GM12878 (cell line): ENCODE data around the gene LRRC41.

Experiments used
- CHD2 ChIP-seq: IDR thresholded peaks from 2 replicates; pipeline ENCODE4 v1.6.1; 2011; ENCODE audit warnings: low read depth, low read length, improper control_type of control experiment, borderline replicate concordance
- POLR2A ChIP-seq: IDR thresholded peaks from 2 replicates; pipeline ENCODE4 v1.6.1; 2011; ENCODE audit warnings: low read depth, mild to moderate bottlenecking, low read length
- SIN3A ChIP-seq: IDR thresholded peaks from 2 replicates; pipeline ENCODE4 v1.6.1; 2012; ENCODE audit warnings: low read depth, low read length, improper control_type of control experiment
- TARDBP ChIP-seq: IDR thresholded peaks from 2 replicates; pipeline ENCODE4 v1.6.1; 2016; ENCODE audit warnings: borderline replicate concordance
- USF2 ChIP-seq: IDR thresholded peaks from 2 replicates; pipeline ENCODE4 v1.6.1; 2011; ENCODE audit warnings: low read depth, low read length, improper control_type of control experiment, borderline replicate concordance
- ZNF384 ChIP-seq: IDR thresholded peaks from 2 replicates; pipeline ENCODE4 v1.6.1; 2012; ENCODE audit warnings: low read depth, mild to moderate bottlenecking, low read length, improper control_type of control experiment, borderline replicate concordance
- TF ChIP-seq, protein P1 (sequence below), 3 experiments: IDR thresholded peaks in 2 of 3; conservative IDR thresholded peaks in 1 of 3; 2 replicates each; pipeline ENCODE4 v1.5.1; 2011; ENCODE audit warnings: low read depth in 3 of 3, low read length in 3 of 3, mild to moderate bottlenecking in 3 of 3, control low read depth in 2 of 3, moderate library complexity in 2 of 3, inconsistent platforms in 1 of 3, mixed read lengths in 1 of 3; ENCODE audit not compliant: control insufficient read depth in 2 of 3, insufficient read depth in 1 of 3; ENCODE audit errors: extremely low read depth in 1 of 3

GRCh38 chr1:46303872-46304326 lies 483 bp upstream of the LRRC41 start:
- no peak for TF ChIP-seq POLR2A
- TF ChIP-seq, protein P1, sequence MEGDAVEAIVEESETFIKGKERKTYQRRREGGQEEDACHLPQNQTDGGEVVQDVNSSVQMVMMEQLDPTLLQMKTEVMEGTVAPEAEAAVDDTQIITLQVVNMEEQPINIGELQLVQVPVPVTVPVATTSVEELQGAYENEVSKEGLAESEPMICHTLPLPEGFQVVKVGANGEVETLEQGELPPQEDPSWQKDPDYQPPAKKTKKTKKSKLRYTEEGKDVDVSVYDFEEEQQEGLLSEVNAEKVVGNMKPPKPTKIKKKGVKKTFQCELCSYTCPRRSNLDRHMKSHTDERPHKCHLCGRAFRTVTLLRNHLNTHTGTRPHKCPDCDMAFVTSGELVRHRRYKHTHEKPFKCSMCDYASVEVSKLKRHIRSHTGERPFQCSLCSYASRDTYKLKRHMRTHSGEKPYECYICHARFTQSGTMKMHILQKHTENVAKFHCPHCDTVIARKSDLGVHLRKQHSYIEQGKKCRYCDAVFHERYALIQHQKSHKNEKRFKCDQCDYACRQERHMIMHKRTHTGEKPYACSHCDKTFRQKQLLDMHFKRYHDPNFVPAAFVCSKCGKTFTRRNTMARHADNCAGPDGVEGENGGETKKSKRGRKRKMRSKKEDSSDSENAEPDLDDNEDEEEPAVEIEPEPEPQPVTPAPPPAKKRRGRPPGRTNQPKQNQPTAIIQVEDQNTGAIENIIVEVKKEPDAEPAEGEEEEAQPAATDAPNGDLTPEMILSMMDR (IDR thresholded peaks at IDR 0.05 in 2 of 3, conservative IDR thresholded peaks at IDR 0.05 in 1 of 3; ENCODE audit: control insufficient read depth in 2 of 3, extremely low read depth in 1 of 3, insufficient read depth in 1 of 3, low read depth in 3 of 3, low read length in 3 of 3) = peak in 1 of 3 experiments; percentile 14; a peak in 1 of 6 replicates
- no peak for TF ChIP-seq USF2
- TF ChIP-seq TARDBP = no peak
- TF ChIP-seq SIN3A = no peak
- no peak for TF ChIP-seq CHD2
- no peak for TF ChIP-seq ZNF384
